K562 (cell line): ENCODE measurements around the gene ACTN1. TPM values are rescaled to one million over a fixed set of nuclear protein-coding genes. Genes with fewer than 3 reads are reported as not detected.

Experiments
- ATAC-seq: fragments of 200-7000 bp; cut with Tn5 transposase; 3 replicates; pipeline ENCODE4 v1.9.1; 2020; ENCODE audit warnings: moderate library complexity
- BruUV-seq: library from RNA; stranded (reverse); fragments of 400-500 nt; replicated peaks from 2 replicates; lab custom pipeline; 2021; lab: Mats Ljungman, UMichigan
- CTCF ChIA-PET: fragments of 300-600 bp; formaldehyde crosslinking; extraction: SDS; loops from one replicate; lab custom pipeline; 2021; ENCODE audit warnings: low intra/inter-chr PET ratio; lab: Yijun Ruan, JAX
- POLR2A ChIA-PET: fragments of 300-600, 350-650 bp; sonication (Branson Sonifier 250); formaldehyde crosslinking; extraction: SDS; loops from one replicate; lab custom pipeline; 2021; ENCODE audit warnings: antibody characterized with exemption, inconsistent platforms; lab: Yijun Ruan, JAX
- DNase-seq, 4 experiments: peaks; one replicate each; pipeline versions ENCODE4 v3.0.0 to v3.0.0-alpha.2; 2011 to 2018; ENCODE audit warnings: low spot score in 3 of 4, mixed read lengths in 3 of 4; ENCODE audit errors: extremely low read depth in 1 of 4
- FAIRE-seq: peaks from 2 replicates; lab custom pipeline; 2011; peaks lifted over from hg19 to GRCh38; lab: Jason Lieb, UNC
- H2AFZ ChIP-seq: 2 replicates; pipeline ENCODE4 v1.6.0; 2011; ENCODE audit warnings: low read depth, low read length, control low read depth, inconsistent platforms
- H3K27ac ChIP-seq: fragments of 200-600 bp; 3 replicates; pipeline ENCODE4 v1.8.0; 2011; ENCODE audit warnings: low read depth, mild to moderate bottlenecking, control low read depth, inconsistent platforms, low read length, moderate library complexity, mixed read lengths; ENCODE audit errors: extremely low read depth
- H3K27me3 ChIP-seq, 2 experiments: fragments of 300-600 bp in 1 of 2; 2 replicates in 1 of 2; 3 replicates in 1 of 2; pipeline versions ENCODE4 v1.6.0 to v1.8.0; 2011; ENCODE audit warnings: inconsistent platforms in 2 of 2, low read length in 2 of 2, mild to moderate bottlenecking in 1 of 2, mixed read lengths in 1 of 2, moderate library complexity in 1 of 2; ENCODE audit not compliant: control insufficient read depth in 2 of 2, insufficient read depth in 2 of 2
- H3K36me3 ChIP-seq: fragments of 300-600 bp; 3 replicates; pipeline ENCODE4 v1.8.0; 2011; ENCODE audit warnings: mild to moderate bottlenecking, low read length, inconsistent platforms; ENCODE audit not compliant: control insufficient read depth, insufficient read depth
- H3K4me1 ChIP-seq, 2 experiments: fragments of 200-600 bp in 1 of 2; replicated peaks in 1 of 2; 2 replicates in 1 of 2; 3 replicates in 1 of 2; pipeline versions ENCODE4 v1.5.1 to v1.8.0; 2011; ENCODE audit warnings: inconsistent platforms in 2 of 2, low read length in 2 of 2, mild to moderate bottlenecking in 1 of 2, mixed read lengths in 1 of 2, moderate library complexity in 1 of 2; ENCODE audit not compliant: control insufficient read depth in 2 of 2, insufficient read depth in 2 of 2
- H3K4me2 ChIP-seq: 2 replicates; pipeline ENCODE4 v1.6.1; 2011; ENCODE audit warnings: low read length, control low read depth, inconsistent platforms, mixed read lengths; ENCODE audit not compliant: insufficient read depth
- H3K4me3 ChIP-seq: fragments of 200-600 bp; sonication (generic), shearing (Covaris generic); 2 replicates; pipeline ENCODE4 v1.5.1; 2016; ENCODE audit warnings: control low read depth, inconsistent platforms
- H3K79me2 ChIP-seq: fragments of 200-600 bp; 3 replicates; pipeline ENCODE4 v1.8.0; 2011; ENCODE audit warnings: low read length, inconsistent platforms; ENCODE audit not compliant: control insufficient read depth, insufficient read depth
- H3K9ac ChIP-seq, 2 experiments: 2 replicates each; pipeline versions ENCODE4 v1.6.0 to v1.6.1; 2011; ENCODE audit warnings: low read depth in 2 of 2, low read length in 2 of 2, control low read depth in 1 of 2, inconsistent platforms in 1 of 2, mild to moderate bottlenecking in 1 of 2, mixed read lengths in 1 of 2; ENCODE audit not compliant: insufficient read depth in 1 of 2
- H3K9me1 ChIP-seq: one replicate; pipeline ENCODE4 v1.6.0; 2011; ENCODE audit warnings: inconsistent platforms, mild to moderate bottlenecking, low read length, moderate library complexity; ENCODE audit not compliant: control insufficient read depth, insufficient read depth
- H3K9me3 ChIP-seq: replicated peaks from 2 replicates; pipeline ENCODE4 v1.5.1; 2011; ENCODE audit warnings: low read depth, low read length, inconsistent platforms; ENCODE audit not compliant: control insufficient read depth, insufficient read depth
- H4K20me1 ChIP-seq: replicated peaks from 2 replicates; pipeline ENCODE4 v1.6.1; 2011; ENCODE audit warnings: low read length, inconsistent platforms, mixed read lengths; ENCODE audit not compliant: control insufficient read depth, insufficient read depth
- CBX1 ChIP-seq: sonication (generic); IDR thresholded peaks from 2 replicates; pipeline ENCODE4 v1.6.1; 2016; ENCODE audit warnings: antibody characterized with exemption, low read depth, mild to moderate bottlenecking
- EZH2 ChIP-seq: IDR thresholded peaks from 2 replicates; pipeline ENCODE4 v1.6.1; 2012; ENCODE audit warnings: low read depth, mild to moderate bottlenecking, inconsistent platforms, low read length, borderline replicate concordance
- FOXJ2 ChIP-seq: fragments of 200-800 bp; sonication (Bioruptor generic); IDR thresholded peaks from 2 replicates; pipeline ENCODE4 v1.6.1; 2016; ENCODE audit warnings: missing genetic modification characterization, missing compliant biosample characterization
- MTA1 ChIP-seq: fragments of 450-650 bp; IDR thresholded peaks from 2 replicates; pipeline ENCODE4 v1.6.1; 2017; ENCODE audit warnings: borderline replicate concordance
- MTF1 ChIP-seq: fragments of 250-450 bp; sonication (Bioruptor Pico); IDR thresholded peaks from 2 replicates; pipeline ENCODE4 v1.9.0; 2021; ENCODE audit warnings: moderate library complexity, mild to moderate bottlenecking, inconsistent platforms, borderline replicate concordance
- NCOA2 ChIP-seq, 2 experiments: fragments of 450-650 bp; IDR thresholded peaks; 2 replicates each; pipeline ENCODE4 v1.6.1; 2018; ENCODE audit warnings: mild to moderate bottlenecking in 2 of 2, moderate library complexity in 1 of 2; ENCODE audit not compliant: partially characterized antibody in 2 of 2
- RBM34 ChIP-seq: fragments of 200-400 bp; formaldehyde crosslinking; IDR thresholded peaks from 2 replicates; pipeline ENCODE4 v1.6.1; 2018; ENCODE audit warnings: low read length, borderline replicate concordance; ENCODE audit not compliant: insufficient read depth
- WGBS: fragments of 100-300 bp; shearing (Covaris generic); methylation state at CpG from one replicate; pipeline ENCODE4 v1.1.6; 2016; ENCODE audit warnings: low coverage, mixed read lengths; ENCODE audit not compliant: insufficient coverage; ENCODE audit errors: missing lambda C conversion rate; 5-methylcytosine and 5-hydroxymethylcytosine counted together
- in situ Hi-C: fragments of 300-500 bp; cut with MboI; formaldehyde crosslinking; loops from 4 replicates; pipeline ENCODE4 v1.15.0; 2018; ENCODE audit warnings: inconsistent platforms, mixed read lengths
- intact Hi-C: fragments of 100-400 bp; cut with micrococcal nuclease; formaldehyde crosslinking; loops from 2 replicates; pipeline ENCODE4 v1.14.2; 2022
- polyA plus RNA-seq, 8 experiments: library from polyadenylated mRNA; depleted of rRNA in 4 of 8; stranded (reverse) in 5 of 8; unstranded in 3 of 8; fragments of >200 nt; fragmentation: Nextera tagmentation in 2 of 8; fragmentation: Illumina TruSeq in 1 of 8; extraction: Ambion mirVana in 2 of 8; extraction: Trizol in 1 of 8; gene quantifications; 2 replicates each; pipeline versions ENCODE4 v1.2.1 to v1.2.3, GENCODE V29; 2011 to 2014; ENCODE audit warnings: inconsistent platforms in 1 of 8, missing spikeins in 1 of 8
- total RNA-seq, 7 experiments: library from RNA; depleted of rRNA in 6 of 7; stranded (reverse); fragments of >200 nt in 6 of 7; fragmentation: Illumina TruSeq in 2 of 7; extraction: Trizol in 2 of 7; gene quantifications; 2 replicates each; pipeline versions ENCODE4 v1.2.1 to v1.2.3, GENCODE V29; 2011 to 2021; ENCODE audit warnings: low replicate concordance in 1 of 7
- TF ChIP-seq, protein P1 (sequence below): sonication (generic); formaldehyde crosslinking; IDR thresholded peaks from 2 replicates; pipeline ENCODE4 v1.8.0; 2022; ENCODE audit warnings: mild to moderate bottlenecking, missing genetic modification reagents
- TF ChIP-seq, protein P2 (sequence below): fragments of 450-650 bp; IDR thresholded peaks from 2 replicates; pipeline ENCODE4 v1.7.1; 2018; ENCODE audit warnings: mild to moderate bottlenecking, low read depth; ENCODE audit not compliant: partially characterized antibody
- TF ChIP-seq, protein P3 (sequence below): fragments of 450-650 bp; formaldehyde crosslinking; IDR thresholded peaks from 2 replicates; pipeline ENCODE4 v1.4.0; 2020; ENCODE audit warnings: mild to moderate bottlenecking, moderate library complexity
- TF ChIP-seq, protein P4 (sequence below): fragments of 250-450 bp; sonication (Bioruptor Pico); IDR thresholded peaks from 2 replicates; pipeline ENCODE4 v1.5.0; 2020; ENCODE audit warnings: mild to moderate bottlenecking

Gene ACTN1
- total and polyA plus RNA-seq, 9 of the 15 experiments (the other 6 are each of a cell fraction or from before 2014, with no cell fraction given), result 2.2 to 67.7 (median 34.5) TPM

DNA sequence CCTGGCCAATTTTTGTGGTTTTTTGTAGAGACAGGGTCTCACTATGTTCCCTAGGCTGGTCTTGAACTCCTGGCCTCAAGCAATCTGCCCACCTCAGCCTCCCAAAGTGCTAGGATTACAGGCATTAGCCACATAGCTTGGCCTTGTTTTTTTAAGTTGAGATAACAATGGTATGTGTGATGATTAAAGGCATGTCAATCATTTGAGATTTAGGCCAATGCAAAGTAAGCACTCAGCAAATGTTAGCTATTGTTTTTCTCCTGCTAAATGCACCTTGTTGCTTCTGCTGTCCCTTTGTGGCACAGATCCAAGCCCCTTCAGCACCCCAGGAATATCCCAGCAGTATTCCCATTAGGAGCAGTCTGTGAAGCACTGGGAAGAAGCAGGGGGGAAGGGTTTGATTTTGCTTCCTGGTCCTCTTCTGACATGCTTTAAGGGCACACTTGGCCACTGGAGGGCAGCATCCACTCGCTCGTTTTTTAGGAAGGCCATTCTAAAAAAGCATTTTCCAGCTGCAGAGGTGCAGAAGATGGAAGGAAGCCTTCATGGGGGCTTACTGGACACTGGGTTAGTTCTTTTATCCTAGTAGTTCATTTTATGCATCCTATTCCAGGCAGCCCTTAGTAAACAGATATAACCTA lies 116.0 kb downstream of the ACTN1 start:
- peak; percentile 90 for ATAC-seq
- no peak for TF ChIP-seq MTF1 (CRISPR knock-in tag)
- TF ChIP-seq CBX1, result no peak
- TF ChIP-seq, protein P1, sequence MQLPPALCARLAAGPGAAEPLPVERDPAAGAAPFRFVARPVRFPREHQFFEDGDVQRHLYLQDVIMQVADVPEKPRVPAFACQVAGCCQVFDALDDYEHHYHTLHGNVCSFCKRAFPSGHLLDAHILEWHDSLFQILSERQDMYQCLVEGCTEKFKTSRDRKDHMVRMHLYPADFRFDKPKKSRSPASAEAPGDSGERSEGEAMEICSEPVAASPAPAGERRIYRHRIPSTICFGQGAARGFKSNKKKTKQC, result no peak
- TF ChIP-seq, protein P2, sequence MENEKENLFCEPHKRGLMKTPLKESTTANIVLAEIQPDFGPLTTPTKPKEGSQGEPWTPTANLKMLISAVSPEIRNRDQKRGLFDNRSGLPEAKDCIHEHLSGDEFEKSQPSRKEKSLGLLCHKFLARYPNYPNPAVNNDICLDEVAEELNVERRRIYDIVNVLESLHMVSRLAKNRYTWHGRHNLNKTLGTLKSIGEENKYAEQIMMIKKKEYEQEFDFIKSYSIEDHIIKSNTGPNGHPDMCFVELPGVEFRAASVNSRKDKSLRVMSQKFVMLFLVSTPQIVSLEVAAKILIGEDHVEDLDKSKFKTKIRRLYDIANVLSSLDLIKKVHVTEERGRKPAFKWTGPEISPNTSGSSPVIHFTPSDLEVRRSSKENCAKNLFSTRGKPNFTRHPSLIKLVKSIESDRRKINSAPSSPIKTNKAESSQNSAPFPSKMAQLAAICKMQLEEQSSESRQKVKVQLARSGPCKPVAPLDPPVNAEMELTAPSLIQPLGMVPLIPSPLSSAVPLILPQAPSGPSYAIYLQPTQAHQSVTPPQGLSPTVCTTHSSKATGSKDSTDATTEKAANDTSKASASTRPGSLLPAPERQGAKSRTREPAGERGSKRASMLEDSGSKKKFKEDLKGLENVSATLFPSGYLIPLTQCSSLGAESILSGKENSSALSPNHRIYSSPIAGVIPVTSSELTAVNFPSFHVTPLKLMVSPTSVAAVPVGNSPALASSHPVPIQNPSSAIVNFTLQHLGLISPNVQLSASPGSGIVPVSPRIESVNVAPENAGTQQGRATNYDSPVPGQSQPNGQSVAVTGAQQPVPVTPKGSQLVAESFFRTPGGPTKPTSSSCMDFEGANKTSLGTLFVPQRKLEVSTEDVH, result no peak
- no peak for TF ChIP-seq NCOA2 (IDR thresholded peaks at IDR 0.05; ENCODE audit: partially characterized antibody in 2 of 2)
- TF ChIP-seq MTA1, result no peak
- TF ChIP-seq, protein P3, sequence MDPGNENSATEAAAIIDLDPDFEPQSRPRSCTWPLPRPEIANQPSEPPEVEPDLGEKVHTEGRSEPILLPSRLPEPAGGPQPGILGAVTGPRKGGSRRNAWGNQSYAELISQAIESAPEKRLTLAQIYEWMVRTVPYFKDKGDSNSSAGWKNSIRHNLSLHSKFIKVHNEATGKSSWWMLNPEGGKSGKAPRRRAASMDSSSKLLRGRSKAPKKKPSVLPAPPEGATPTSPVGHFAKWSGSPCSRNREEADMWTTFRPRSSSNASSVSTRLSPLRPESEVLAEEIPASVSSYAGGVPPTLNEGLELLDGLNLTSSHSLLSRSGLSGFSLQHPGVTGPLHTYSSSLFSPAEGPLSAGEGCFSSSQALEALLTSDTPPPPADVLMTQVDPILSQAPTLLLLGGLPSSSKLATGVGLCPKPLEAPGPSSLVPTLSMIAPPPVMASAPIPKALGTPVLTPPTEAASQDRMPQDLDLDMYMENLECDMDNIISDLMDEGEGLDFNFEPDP (CRISPR knock-in tag), result no peak
- TF ChIP-seq FOXJ2 (tag), result no peak
- TF ChIP-seq EZH2, result no peak
- TF ChIP-seq, protein P4, sequence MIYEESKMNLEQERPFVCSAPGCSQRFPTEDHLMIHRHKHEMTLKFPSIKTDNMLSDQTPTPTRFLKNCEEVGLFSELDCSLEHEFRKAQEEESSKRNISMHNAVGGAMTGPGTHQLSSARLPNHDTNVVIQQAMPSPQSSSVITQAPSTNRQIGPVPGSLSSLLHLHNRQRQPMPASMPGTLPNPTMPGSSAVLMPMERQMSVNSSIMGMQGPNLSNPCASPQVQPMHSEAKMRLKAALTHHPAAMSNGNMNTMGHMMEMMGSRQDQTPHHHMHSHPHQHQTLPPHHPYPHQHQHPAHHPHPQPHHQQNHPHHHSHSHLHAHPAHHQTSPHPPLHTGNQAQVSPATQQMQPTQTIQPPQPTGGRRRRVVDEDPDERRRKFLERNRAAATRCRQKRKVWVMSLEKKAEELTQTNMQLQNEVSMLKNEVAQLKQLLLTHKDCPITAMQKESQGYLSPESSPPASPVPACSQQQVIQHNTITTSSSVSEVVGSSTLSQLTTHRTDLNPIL (CRISPR knock-in tag), result no peak
- TF ChIP-seq RBM34, result no peak

More for the DNA sequence above, 116.0 kb downstream of the ACTN1 start:
- H3K4me3 ChIP-seq, result no peak overlapping the region
- H3K9me3 ChIP-seq, result no peaks in the 10 kb centered on the region
- no peaks in the 10 kb centered on the region for H4K20me1 ChIP-seq
- no peaks in the 10 kb centered on the region for H3K36me3 ChIP-seq
- H3K9me1 ChIP-seq, result no peaks in the 10 kb centered on the region
- in situ Hi-C loops (loop anchor here (25.0 kb wide), 1 partner anchor 599 kb away; no protein-coding TSS in a partner anchor), intact Hi-C loops (loop anchor here (1.0 to 10.0 kb wide), 2 partner anchors 244 to 602 kb away; no protein-coding TSS in a partner anchor)
- no peak overlapping the region for H3K4me2 ChIP-seq
- WGBS, result 0% methylated on average over 2 of the region's 2 CpGs
- ChIA-PET POLR2A (interaction anchor here (0.6 to 0.7 kb wide), 2 partner anchors 10 to 347 kb away, joined by 3 read pairs; no protein-coding TSS in a partner anchor), CTCF (interaction anchor here (0.6 to 2.4 kb wide), 5 partner anchors 19 to 905 kb away, joined by 3 to 15 read pairs (median 3); no protein-coding TSS in a partner anchor)
- H3K27ac ChIP-seq, result no peak overlapping the region
- no peaks in the 10 kb centered on the region for H3K79me2 ChIP-seq
- H2AFZ ChIP-seq, result peak overlapping the region; percentile 38; the same call in 1 of the 2 replicates
- no peaks in the 10 kb centered on the region for H3K27me3 ChIP-seq
- no peak overlapping the region for H3K9ac ChIP-seq
- FAIRE-seq (peak; percentile 87), DNase-seq (peak; percentile 54 to 77 (median 60))
- H3K4me1 ChIP-seq, result no peaks in the 10 kb centered on the region; a peak in 2 of 5 replicates
- no TSS peak for BruUV-seq
